ENCODE results near the gene PFKFB2.

Gene PFKFB2

GRCh38 chr1:207063014-207063413 is 9.9 kb downstream of the PFKFB2 start:
- CTCF ChIA-PET: no interaction called here
- POLR2A ChIA-PET: no interaction called here

More at GRCh38 chr1:207063014-207063413, 9.9 kb downstream of the PFKFB2 start:
- H3K27ac ChIP-seq (ENCODE audit: extremely low read depth, low read depth, low read length): no peak overlapping the region
- H3K9me3 ChIP-seq (ENCODE audit: control insufficient read depth, insufficient read depth, low read depth, low read length): no peaks in the 10 kb centered on the region
- no peak for TF ChIP-seq ZNF777 (tag by site-specific recombination; IDR thresholded peaks at IDR 0.05; ENCODE audit: borderline replicate concordance)
- no peak for TF ChIP-seq ZNF548 (tag by site-specific recombination; IDR thresholded peaks at IDR 0.05)
- no peak for TF ChIP-seq ZNF518A (tag by site-specific recombination; conservative IDR thresholded peaks at IDR 0.05; ENCODE audit: low read depth)
- no peak for TF ChIP-seq ZNF843 (tag by site-specific recombination; IDR thresholded peaks at IDR 0.05)
- TF ChIP-seq ZNF146 (tag by site-specific recombination; IDR thresholded peaks at IDR 0.05): no peak
- no peak for TF ChIP-seq ZBTB17 (tag by site-specific recombination; IDR thresholded peaks at IDR 0.05)
- TF ChIP-seq ATF2 (tag by site-specific recombination; IDR thresholded peaks at IDR 0.05; ENCODE audit: low read depth): no peak
- TF ChIP-seq ZNF10 (tag by site-specific recombination; IDR thresholded peaks at IDR 0.05): no peak
- TF ChIP-seq REST (tag by site-specific recombination; IDR thresholded peaks at IDR 0.05): no peak
- TF ChIP-seq ZNF16 (tag by site-specific recombination; IDR thresholded peaks at IDR 0.05; ENCODE audit: low read depth): no peak
- no peak for TF ChIP-seq MZF1 (tag by site-specific recombination; IDR thresholded peaks at IDR 0.05; ENCODE audit: borderline replicate concordance)
- no peak for TF ChIP-seq CTCF (tag by site-specific recombination; IDR thresholded peaks at IDR 0.05)
- no peak for TF ChIP-seq PATZ1 (tag by site-specific recombination; IDR thresholded peaks at IDR 0.05)
- TF ChIP-seq ZNF664 (tag by site-specific recombination; IDR thresholded peaks at IDR 0.05): no peak
- no peak for TF ChIP-seq ZNF677 (tag by site-specific recombination; IDR thresholded peaks at IDR 0.05)
- no peak for TF ChIP-seq ZSCAN23 (tag by site-specific recombination; IDR thresholded peaks at IDR 0.05)
- no peaks in the 10 kb centered on the region for H3K4me1 ChIP-seq (ENCODE audit: control insufficient read depth, insufficient read depth, low read length)
- no peak overlapping the region for H3K4me3 ChIP-seq (ENCODE audit: low read depth, low read length)
- H3K36me3 ChIP-seq (ENCODE audit: control insufficient read depth in 2 of 2, insufficient read depth in 1 of 2, low read length in 2 of 2): peaks cover 0 to 48% of the 10 kb centered on the region in 2 experiments; a peak in 1 of 3 replicates

All from HEK293 (cell line).